Calu3 (cell line): Measurements from ENCODE around the gene AXDND1. TPM values are rescaled to one million over a fixed set of nuclear protein-coding genes. Genes with fewer than 3 reads are reported as not detected.

Experiments used
- BruUV-seq: library from RNA; stranded (reverse); fragments of 400-500 nt; replicated peaks from 2 replicates; lab custom pipeline; 2021; lab: Mats Ljungman, UMichigan
- CTCF ChIA-PET: fragments of 300-600 bp; sonication (Branson Sonifier 250); formaldehyde crosslinking; loops from one replicate; lab custom pipeline; 2022; ENCODE audit warnings: antibody characterized with exemption; lab: Charles Lee
- DNase-seq: peaks from one replicate; pipeline ENCODE4 v3.0.0; 2022
- H3K27ac Mint-ChIP-seq: one replicate; pipeline ENCODE4 v1.8.0; 2022; ENCODE audit warnings: mixed read lengths; ENCODE audit not compliant: unreplicated experiment
- H3K27me3 Mint-ChIP-seq: one replicate; pipeline ENCODE4 v1.8.0; 2022; ENCODE audit warnings: mixed read lengths; ENCODE audit not compliant: unreplicated experiment
- H3K36me3 Mint-ChIP-seq: one replicate; pipeline ENCODE4 v1.8.0; 2022; ENCODE audit warnings: mild to moderate bottlenecking, moderate library complexity, mixed read lengths; ENCODE audit not compliant: insufficient read depth, unreplicated experiment
- H3K4me1 Mint-ChIP-seq: one replicate; pipeline ENCODE4 v1.8.0; 2022; ENCODE audit warnings: mild to moderate bottlenecking, low read depth, mixed read lengths; ENCODE audit not compliant: unreplicated experiment
- H3K4me3 Mint-ChIP-seq: one replicate; pipeline ENCODE4 v1.8.0; 2022; ENCODE audit warnings: mild to moderate bottlenecking, low read depth, moderate library complexity, mixed read lengths; ENCODE audit not compliant: unreplicated experiment
- H3K9me3 Mint-ChIP-seq: one replicate; pipeline ENCODE4 v1.8.0; 2022; ENCODE audit warnings: low read depth, mixed read lengths; ENCODE audit not compliant: unreplicated experiment
- intact Hi-C: fragments of 100-400 bp; cut with micrococcal nuclease; formaldehyde crosslinking; loops from one replicate; pipeline ENCODE4 v1.10.0; 2022; ENCODE audit not compliant: unreplicated experiment
- total RNA-seq: library from RNA; stranded (reverse); gene quantifications from 2 replicates; pipeline ENCODE4 v1.2.3, GENCODE V29; 2022
- TF ChIP-seq, protein P1 (sequence below): fragments of 200-600 bp; IDR thresholded peaks from one replicate; pipeline ENCODE4 v1.8.0; 2022; ENCODE audit warnings: antibody characterized with exemption; ENCODE audit not compliant: unreplicated experiment

Gene AXDND1
- total RNA-seq, 1 experiment from 2014 or later: 0.50 TPM

DNA sequence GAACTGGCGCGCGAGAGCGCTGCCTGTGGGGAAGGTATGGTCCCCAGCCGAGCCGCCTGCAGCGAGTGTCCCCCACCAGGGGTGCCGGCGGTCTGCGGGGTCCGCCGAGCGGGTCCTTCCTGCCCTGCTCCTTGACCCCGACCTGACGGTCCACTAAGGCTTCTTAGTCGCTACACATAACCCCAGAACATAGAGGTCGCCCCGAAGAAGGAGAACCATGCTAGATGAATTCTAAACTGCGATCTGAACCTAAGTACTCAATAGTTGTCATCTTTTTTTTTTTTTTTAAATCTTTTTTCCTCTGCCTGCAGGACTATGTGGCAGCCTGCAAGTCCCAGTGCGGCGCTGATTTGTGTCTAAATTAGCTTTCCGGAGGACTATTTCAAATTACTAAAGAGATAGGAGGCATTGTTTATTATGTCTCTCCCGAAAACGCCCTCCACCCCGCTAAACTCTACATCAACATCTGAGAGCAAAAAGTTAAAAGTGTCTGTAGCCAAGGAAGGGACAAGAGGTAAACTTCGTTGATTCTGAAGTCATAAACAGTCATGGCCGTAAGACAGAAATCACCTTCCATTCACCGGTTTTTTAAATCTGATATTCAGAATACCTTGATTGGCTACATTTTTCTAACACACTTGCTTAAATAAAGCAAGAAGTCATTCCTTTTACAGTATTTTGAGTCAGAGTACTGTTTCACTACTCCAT, 476 bp downstream of the AXDND1 start:
- H3K36me3 Mint-ChIP-seq: peaks cover 21% of the 10 kb centered on the region
- intact Hi-C loops: loop anchor here (5.0 kb wide), 1 partner anchor 829 kb away; no protein-coding TSS in a partner anchor
- BruUV-seq: TSS peak; percentile 52
- no peaks in the 10 kb centered on the region for H3K9me3 Mint-ChIP-seq
- peak overlapping the region; percentile 85 for H3K4me3 Mint-ChIP-seq
- H3K27me3 Mint-ChIP-seq: peaks cover 4% of the 10 kb centered on the region
- no peak for DNase-seq
- peak overlapping the region; percentile 95 for H3K27ac Mint-ChIP-seq
- CTCF ChIA-PET: interaction anchor here (1.3 kb wide), 1 partner anchor 72 kb away, joined by 5 read pairs; the partner anchor contains the start of gene SOAT1
- H3K4me1 Mint-ChIP-seq: no peaks in the 10 kb centered on the region
- TF ChIP-seq, protein P1, sequence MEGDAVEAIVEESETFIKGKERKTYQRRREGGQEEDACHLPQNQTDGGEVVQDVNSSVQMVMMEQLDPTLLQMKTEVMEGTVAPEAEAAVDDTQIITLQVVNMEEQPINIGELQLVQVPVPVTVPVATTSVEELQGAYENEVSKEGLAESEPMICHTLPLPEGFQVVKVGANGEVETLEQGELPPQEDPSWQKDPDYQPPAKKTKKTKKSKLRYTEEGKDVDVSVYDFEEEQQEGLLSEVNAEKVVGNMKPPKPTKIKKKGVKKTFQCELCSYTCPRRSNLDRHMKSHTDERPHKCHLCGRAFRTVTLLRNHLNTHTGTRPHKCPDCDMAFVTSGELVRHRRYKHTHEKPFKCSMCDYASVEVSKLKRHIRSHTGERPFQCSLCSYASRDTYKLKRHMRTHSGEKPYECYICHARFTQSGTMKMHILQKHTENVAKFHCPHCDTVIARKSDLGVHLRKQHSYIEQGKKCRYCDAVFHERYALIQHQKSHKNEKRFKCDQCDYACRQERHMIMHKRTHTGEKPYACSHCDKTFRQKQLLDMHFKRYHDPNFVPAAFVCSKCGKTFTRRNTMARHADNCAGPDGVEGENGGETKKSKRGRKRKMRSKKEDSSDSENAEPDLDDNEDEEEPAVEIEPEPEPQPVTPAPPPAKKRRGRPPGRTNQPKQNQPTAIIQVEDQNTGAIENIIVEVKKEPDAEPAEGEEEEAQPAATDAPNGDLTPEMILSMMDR: no peak

DNA sequence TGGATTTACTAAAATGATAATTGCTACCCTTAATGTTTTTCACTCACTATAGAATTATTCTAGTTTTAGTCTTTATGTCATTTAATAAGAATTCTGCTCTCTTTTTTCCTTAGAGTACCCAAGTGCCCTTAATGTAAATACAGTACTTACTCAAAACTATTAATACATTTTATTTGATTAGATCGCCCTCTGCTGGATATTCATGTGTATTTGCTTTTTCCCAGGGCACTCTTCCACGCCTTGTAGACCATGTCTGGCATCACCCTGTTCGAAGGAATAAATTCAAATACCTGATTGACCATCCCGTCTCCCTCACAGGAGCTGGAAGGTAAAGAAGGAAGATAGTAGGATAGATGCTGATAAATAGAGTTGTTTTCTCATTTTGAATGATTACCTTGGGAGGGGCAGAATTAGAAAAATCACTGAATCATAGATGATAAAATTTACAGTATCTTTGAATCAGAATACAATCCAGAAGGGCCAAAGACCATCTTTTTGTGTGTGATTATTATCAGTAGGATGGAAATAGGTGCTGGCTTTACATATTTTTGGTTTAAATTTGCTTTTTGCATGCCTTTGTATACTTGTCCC, 4.1 kb downstream of the AXDND1 start:
- Mint-ChIP-seq H3K36me3 (peaks cover 17% of the 10 kb centered on the region), H3K4me3 (no peak overlapping the region), H3K9me3 (peaks cover 3% of the 10 kb centered on the region), H3K4me1 (no peaks in the 10 kb centered on the region), H3K27me3 (peaks cover 10% of the 10 kb centered on the region), H3K27ac (no peak overlapping the region)
- CTCF ChIA-PET: interaction anchor here (0.6 to 1.7 kb wide), 2 partner anchors 118 to 1058 kb away, joined by 3 to 10 read pairs; no protein-coding TSS in a partner anchor
- peak; percentile 45 for DNase-seq
- TF ChIP-seq, protein P1: peak; percentile 67
- no TSS peak for BruUV-seq
- intact Hi-C loops: loop anchor here (1.0 to 10.0 kb wide), 5 partner anchors 77 to 833 kb away; partner anchors contain the start of genes SOAT1 and TDRD5

GRCh38 chr1:179372160-179372559, 6.4 kb downstream of the AXDND1 start:
- TF ChIP-seq, protein P1: no peak
- peaks cover 3% of the 10 kb centered on the region for H3K9me3 Mint-ChIP-seq
- no peak for DNase-seq
- BruUV-seq: no TSS peak
- H3K4me1 Mint-ChIP-seq: no peaks in the 10 kb centered on the region
- H3K27ac Mint-ChIP-seq: no peak overlapping the region
- no peak overlapping the region for H3K4me3 Mint-ChIP-seq
- intact Hi-C loops: loop anchor here (10.0 kb wide), 1 partner anchor 223 kb away; the partner anchor contains the start of gene TDRD5
- H3K36me3 Mint-ChIP-seq: no peaks in the 10 kb centered on the region
- CTCF ChIA-PET: no interaction called here
- peaks cover 10% of the 10 kb centered on the region for H3K27me3 Mint-ChIP-seq

GRCh38 chr1:179376223-179376622, 10.5 kb downstream of the AXDND1 start:
- no peak for DNase-seq
- peaks cover 3% of the 10 kb centered on the region for H3K9me3 Mint-ChIP-seq
- TF ChIP-seq, protein P1: no peak
- CTCF ChIA-PET: no interaction called here
- intact Hi-C loops: loop anchor here (10.0 kb wide), 1 partner anchor 219 kb away; the partner anchor contains the start of gene TDRD5
- H3K36me3 Mint-ChIP-seq: no peaks in the 10 kb centered on the region
- H3K4me3 Mint-ChIP-seq: no peak overlapping the region
- peaks cover 6% of the 10 kb centered on the region for H3K27me3 Mint-ChIP-seq
- H3K4me1 Mint-ChIP-seq: no peaks in the 10 kb centered on the region
- no peak overlapping the region for H3K27ac Mint-ChIP-seq
- no TSS peak for BruUV-seq
